DND-41 (cell line): ENCODE data around the gene CLEC2D.

Source experiments
- ATAC-seq: fragments of 200-7000 bp; cut with Tn5 transposase; 3 replicates; pipeline ENCODE4 v1.9.1; 2021; ENCODE audit warnings: low read depth; ENCODE audit not compliant: insufficient read depth
- DNase-seq: peaks from one replicate; pipeline ENCODE4 v3.0.0-alpha.2; 2020
- H2AFZ ChIP-seq: 2 replicates; pipeline ENCODE4 v1.6.0; 2012; ENCODE audit warnings: low read depth, low read length
- H3K27ac ChIP-seq: 2 replicates; pipeline ENCODE4 v1.5.1; 2012; ENCODE audit warnings: low read length, inconsistent platforms
- H3K27me3 ChIP-seq: fragments of 200-600 bp; sonication (generic); 2 replicates; pipeline ENCODE4 v1.6.0; 2012; ENCODE audit warnings: low read length, mild to moderate bottlenecking, inconsistent platforms; ENCODE audit not compliant: insufficient read depth, poor library complexity
- H3K36me3 ChIP-seq: 2 replicates; pipeline ENCODE4 v1.5.1; 2012; ENCODE audit warnings: low read length, inconsistent platforms; ENCODE audit not compliant: insufficient read depth
- H3K4me1 ChIP-seq: 2 replicates; pipeline ENCODE4 v1.5.1; 2012; ENCODE audit warnings: mild to moderate bottlenecking, low read length; ENCODE audit not compliant: insufficient read depth
- H3K4me2 ChIP-seq: 2 replicates; pipeline ENCODE4 v1.6.0; 2012; ENCODE audit warnings: mild to moderate bottlenecking, moderate library complexity, low read length, inconsistent platforms; ENCODE audit not compliant: insufficient read depth
- H3K4me3 ChIP-seq, 2 experiments: fragments of 200-600 bp in 1 of 2; shearing (Covaris generic) in 1 of 2; 2 replicates each; pipeline ENCODE4 v1.5.1; 2012 to 2016; ENCODE audit warnings: inconsistent platforms in 2 of 2, low read length in 2 of 2, mild to moderate bottlenecking in 2 of 2, low read depth in 1 of 2, moderate library complexity in 1 of 2
- H3K79me2 ChIP-seq: 2 replicates; pipeline ENCODE4 v1.6.0; 2012; ENCODE audit warnings: low read length, inconsistent platforms; ENCODE audit not compliant: insufficient read depth
- H3K9ac ChIP-seq: 2 replicates; pipeline ENCODE4 v1.6.0; 2012; ENCODE audit warnings: low read depth, mild to moderate bottlenecking, inconsistent platforms, low read length, moderate library complexity
- H3K9me3 ChIP-seq: 2 replicates; pipeline ENCODE4 v1.5.1; 2012; ENCODE audit warnings: low read length, moderate library complexity, mild to moderate bottlenecking, inconsistent platforms; ENCODE audit not compliant: insufficient read depth, severe bottlenecking
- H4K20me1 ChIP-seq: 2 replicates; pipeline ENCODE4 v1.6.0; 2012; ENCODE audit warnings: low read length; ENCODE audit not compliant: insufficient read depth
- CTCF ChIP-seq: IDR thresholded peaks from 2 replicates; pipeline ENCODE4 v1.5.1; 2012; ENCODE audit warnings: borderline replicate concordance, low read length, moderate library complexity, mild to moderate bottlenecking; ENCODE audit not compliant: poor library complexity, severe bottlenecking; ENCODE audit errors: extremely low read depth
- EZH2 ChIP-seq: IDR thresholded peaks from 3 replicates; pipeline ENCODE4 v1.6.1; 2012; ENCODE audit warnings: borderline replicate concordance, low read depth, mild to moderate bottlenecking, moderate library complexity, low read length, inconsistent platforms; ENCODE audit not compliant: severe bottlenecking

Gene CLEC2D

GRCh38 chr12:9725213-9725870 lies 55.8 kb downstream of the CLEC2D start:
- H3K27ac ChIP-seq, result no peak overlapping the region
- no peak for ATAC-seq
- H3K4me1 ChIP-seq, result no peaks in the 10 kb centered on the region

GRCh38 chr12:9727813-9728212 lies 58.3 kb downstream of the CLEC2D start:
- H3K4me2 ChIP-seq, result no peak overlapping the region
- no peak overlapping the region for H3K4me3 ChIP-seq
- no peak overlapping the region for H2AFZ ChIP-seq
- no peak for DNase-seq
- no peaks in the 10 kb centered on the region for H3K27me3 ChIP-seq
- no peak for TF ChIP-seq EZH2
- H3K36me3 ChIP-seq, result no peaks in the 10 kb centered on the region
- no peaks in the 10 kb centered on the region for H4K20me1 ChIP-seq
- H3K27ac ChIP-seq, result no peak overlapping the region
- no peaks in the 10 kb centered on the region for H3K4me1 ChIP-seq
- H3K9ac ChIP-seq, result no peak overlapping the region
- H3K79me2 ChIP-seq, result no peaks in the 10 kb centered on the region
- no peaks in the 10 kb centered on the region for H3K9me3 ChIP-seq
- ATAC-seq, result no peak

More at GRCh38 chr12:9725213-9725870, 55.8 kb downstream of the CLEC2D start:
- no peaks in the 10 kb centered on the region for H3K79me2 ChIP-seq
- H3K36me3 ChIP-seq, result no peaks in the 10 kb centered on the region
- no peak for DNase-seq
- H3K9me3 ChIP-seq, result no peaks in the 10 kb centered on the region
- no peaks in the 10 kb centered on the region for H4K20me1 ChIP-seq
- no peak overlapping the region for H3K9ac ChIP-seq
- H3K4me3 ChIP-seq, result no peak overlapping the region
- H3K4me2 ChIP-seq, result no peak overlapping the region
- H2AFZ ChIP-seq, result no peak overlapping the region
- TF ChIP-seq CTCF, result no peak
- TF ChIP-seq EZH2, result no peak
- H3K27me3 ChIP-seq, result no peaks in the 10 kb centered on the region

GRCh38 chr12:9729082-9729481 lies 59.6 kb downstream of the CLEC2D start:
- Histone ChIP-seq H3K36me3 (no peaks in the 10 kb centered on the region), H3K4me1 (no peaks in the 10 kb centered on the region), H4K20me1 (no peaks in the 10 kb centered on the region), H3K27me3 (no peaks in the 10 kb centered on the region), H3K27ac (no peak overlapping the region), H3K79me2 (no peaks in the 10 kb centered on the region), H3K9me3 (no peaks in the 10 kb centered on the region), H3K4me2 (no peak overlapping the region), H2AFZ (no peak overlapping the region), H3K4me3 (no peak overlapping the region), H3K9ac (no peak overlapping the region)
- DNase-seq (no peak), ATAC-seq (no peak)
- TF ChIP-seq CTCF (no peak), EZH2 (no peak)

- DNase-seq, result no peak
- Histone ChIP-seq H3K9me3 (no peaks in the 10 kb centered on the region), H4K20me1 (no peaks in the 10 kb centered on the region), H3K36me3 (no peaks in the 10 kb centered on the region), H3K4me3 (no peak overlapping the region), H3K27ac (no peak overlapping the region), H3K4me2 (no peak overlapping the region), H3K27me3 (no peaks in the 10 kb centered on the region), H3K4me1 (no peaks in the 10 kb centered on the region), H2AFZ (no peak overlapping the region), H3K79me2 (no peaks in the 10 kb centered on the region), H3K9ac (no peak overlapping the region)
- no peak for ATAC-seq
- no peak for TF ChIP-seq CTCF
- no peak for TF ChIP-seq EZH2
Measured at GRCh38 chr12:9730011-9730410, 60.5 kb downstream of the CLEC2D start.
